NCI-H1436 (cell line): ENCODE measurements around the gene CCL27.
A peak's percentile ranks its signal among the peaks of the same experiment; 100 is the strongest.
"Not testable (repeated sequence)": the region's sequence is repeated elsewhere in the genome, so short reads cannot be mapped to it uniquely, and the experiment has no call there.

Experiments
- DNase-seq: peaks from one replicate; lab custom pipeline; 2025; lab: John Stamatoyannopoulos, UW

Gene CCL27

DNA sequence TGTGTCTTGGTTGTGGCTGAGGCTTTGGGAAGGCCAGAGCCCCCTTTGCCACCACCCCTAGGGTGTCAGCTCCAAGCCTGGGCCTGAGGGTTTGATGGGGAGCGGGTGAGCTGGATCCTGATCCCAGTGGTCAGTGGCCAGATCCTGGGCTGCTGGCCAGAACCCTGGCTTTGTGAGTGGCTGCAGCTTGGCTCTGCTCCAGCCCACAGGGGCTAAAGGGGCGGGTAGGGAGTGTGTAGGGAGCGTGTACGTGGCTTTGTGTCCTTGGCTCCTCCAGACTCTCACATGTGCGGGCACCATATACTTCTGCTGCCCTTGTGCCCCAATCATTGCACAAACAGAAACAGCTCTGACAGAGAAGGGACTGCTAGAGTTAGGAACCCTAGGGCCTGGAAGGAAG, 11.6 kb downstream of the CCL27 start:
- no peak for DNase-seq

DNA sequence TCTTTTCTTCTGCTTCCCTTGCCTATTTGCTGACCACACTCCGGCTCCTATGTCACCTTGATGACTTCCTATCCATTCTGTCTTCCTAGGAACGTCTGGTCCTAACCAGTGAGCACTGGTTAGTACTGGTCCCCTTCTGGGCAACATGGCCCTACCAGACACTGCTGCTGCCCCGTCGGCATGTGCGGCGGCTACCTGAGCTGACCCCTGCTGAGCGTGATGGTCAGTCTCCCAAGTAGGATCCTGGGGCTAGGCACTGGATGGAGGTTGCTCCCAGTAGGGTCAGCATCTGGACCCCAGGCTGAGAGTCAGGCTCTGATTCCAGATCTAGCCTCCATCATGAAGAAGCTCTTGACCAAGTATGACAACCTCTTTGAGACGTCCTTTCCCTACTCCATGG, 13.8 kb downstream of the CCL27 start:
- no peak for DNase-seq

DNA sequence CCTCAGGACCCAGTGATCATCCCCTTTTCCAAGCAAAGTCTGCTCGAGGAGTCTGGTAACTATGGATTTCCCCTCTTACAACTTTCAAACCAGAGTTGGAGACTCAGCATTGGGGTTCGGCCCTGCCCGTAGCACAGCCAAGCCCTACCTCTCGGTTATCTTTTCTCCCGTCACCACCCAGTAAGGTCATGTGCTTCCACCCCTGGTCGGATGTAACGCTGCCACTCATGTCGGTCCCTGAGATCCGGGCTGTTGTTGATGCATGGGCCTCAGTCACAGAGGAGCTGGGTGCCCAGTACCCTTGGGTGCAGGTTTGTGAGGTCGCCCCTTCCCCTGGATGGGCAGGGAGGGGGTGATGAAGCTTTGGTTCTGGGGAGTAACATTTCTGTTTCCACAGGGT, 14.8 kb downstream of the CCL27 start:
- no peak for DNase-seq

DNA sequence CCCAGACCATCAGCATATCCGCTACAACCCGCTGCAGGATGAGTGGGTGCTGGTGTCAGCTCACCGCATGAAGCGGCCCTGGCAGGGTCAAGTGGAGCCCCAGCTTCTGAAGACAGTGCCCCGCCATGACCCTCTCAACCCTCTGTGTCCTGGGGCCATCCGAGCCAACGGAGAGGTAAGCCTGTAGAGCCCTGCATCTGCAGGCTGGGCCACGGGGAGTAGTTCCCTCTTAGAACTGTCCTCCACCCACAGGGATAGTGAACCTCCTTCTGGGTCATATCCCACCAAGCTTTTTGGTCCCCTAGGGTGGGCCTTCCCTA, 15.4 kb downstream of the CCL27 start:
- DNase-seq, result no peak

DNA sequence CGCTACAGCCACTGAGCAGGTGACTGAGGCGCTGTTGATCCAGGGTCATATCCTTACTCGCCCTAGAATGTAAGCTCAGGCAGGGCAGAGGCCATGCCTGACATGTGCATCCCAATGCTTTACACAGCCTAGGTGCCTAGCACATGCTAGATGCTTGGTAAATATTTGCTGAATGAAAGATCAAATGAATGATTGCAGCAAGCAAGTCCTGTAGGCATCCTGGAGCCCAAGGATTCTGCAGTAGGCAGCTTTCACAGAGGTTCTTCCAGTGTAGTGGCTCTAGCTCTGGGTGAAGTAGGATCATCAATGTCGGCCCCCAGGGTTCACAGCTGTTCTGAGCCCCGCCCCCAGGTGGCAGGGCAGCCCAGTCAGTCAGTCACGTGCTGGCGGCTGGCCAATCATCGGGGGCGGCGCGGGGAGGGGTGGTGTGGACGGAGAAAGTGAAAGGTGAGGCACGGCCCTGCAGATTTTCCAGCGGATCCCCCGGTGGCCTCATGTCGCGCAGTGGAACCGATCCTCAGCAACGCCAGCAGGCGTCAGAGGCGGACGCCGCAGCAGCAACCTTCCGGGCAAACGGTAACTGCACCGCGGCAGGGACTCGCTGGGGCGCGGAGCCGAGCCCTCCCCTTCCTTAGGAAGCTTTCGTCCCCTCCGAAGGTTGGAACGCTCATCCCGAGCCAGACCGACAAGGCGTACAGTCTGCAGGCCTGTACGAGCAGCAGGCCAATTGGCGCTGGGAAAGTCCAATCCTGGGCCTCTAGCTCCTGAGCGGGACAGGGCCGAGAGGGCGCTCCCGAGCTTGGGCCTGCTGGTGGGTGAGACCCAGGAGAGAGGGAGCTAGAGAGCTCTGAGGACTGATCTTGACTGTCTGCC, 16.0 kb downstream of the CCL27 start, which contains the start of gene GALT:
Gene GALT (plus strand): TSS at position 465 of the 873 bp plus-strand sequence. CDS start 30 bp downstream, at position 495.
- peak; percentile 88 for DNase-seq

DNA sequence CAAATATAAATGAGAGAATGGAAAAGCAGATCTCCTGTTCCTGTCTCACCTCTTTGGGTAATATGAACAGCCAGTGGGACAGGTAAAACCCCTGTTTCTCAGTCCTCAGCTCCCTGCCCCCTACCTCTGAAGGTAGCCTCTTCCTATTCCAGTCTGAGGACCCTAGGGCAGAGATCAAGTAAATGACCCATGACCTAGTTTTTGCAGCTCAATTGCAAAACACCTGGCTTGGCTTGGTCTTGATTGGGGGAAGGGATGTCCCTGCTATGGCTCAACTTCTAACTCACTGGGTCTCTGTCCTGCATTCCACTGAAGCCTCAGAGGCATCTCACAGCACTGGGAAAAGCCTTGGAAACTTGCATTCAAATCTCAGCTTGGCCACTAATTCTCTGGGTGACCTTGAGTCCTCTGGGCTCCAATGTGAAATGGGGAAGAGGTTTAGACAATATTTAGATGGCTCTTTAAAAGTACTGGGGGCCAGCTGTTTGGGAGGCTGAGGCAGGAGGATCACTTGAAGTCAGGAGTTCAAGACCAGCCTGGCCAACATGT, 17.6 kb downstream of the CCL27 start:
- DNase-seq, result no peak

DNA sequence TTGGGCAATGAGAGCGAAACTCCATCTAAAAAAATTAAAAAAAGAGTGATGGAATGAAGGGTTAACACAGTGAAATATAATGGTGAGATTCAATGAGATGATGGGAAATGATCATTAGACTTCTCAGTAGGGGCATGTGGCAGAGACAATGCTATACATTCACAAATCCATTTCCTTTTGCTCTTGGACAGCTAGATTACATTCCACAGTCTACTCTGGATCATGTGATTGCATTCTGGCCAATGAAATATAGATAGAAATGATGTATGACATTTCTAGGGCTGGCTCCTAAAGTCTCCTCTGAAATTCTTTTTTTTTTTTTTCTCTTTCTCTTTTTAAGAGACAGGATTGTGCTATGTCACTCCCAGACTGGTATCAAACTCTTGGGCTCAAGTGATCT, 19.8 kb downstream of the CCL27 start:
- no peak for DNase-seq

DNA sequence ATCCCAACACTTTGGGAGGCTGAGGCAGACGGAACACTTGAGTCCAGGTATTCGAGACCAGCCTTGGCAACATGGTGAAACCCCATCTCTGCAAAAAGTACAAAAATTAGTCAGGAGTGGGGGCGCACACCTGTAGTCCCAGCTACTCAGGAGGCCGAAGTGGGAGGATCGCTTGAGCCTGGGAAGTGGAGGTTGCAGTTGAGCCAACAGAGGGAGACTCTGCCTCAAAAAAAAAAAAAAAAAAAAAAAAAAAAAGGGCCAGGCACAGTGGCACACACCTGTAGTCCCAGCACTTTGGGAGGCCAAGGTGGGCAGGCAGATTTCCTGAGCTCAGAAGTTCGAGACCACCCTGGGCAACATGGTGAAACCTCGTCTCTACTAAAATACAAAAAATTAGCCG, 23.1 kb downstream of the CCL27 start:
- not testable (repeated sequence) for DNase-seq

DNA sequence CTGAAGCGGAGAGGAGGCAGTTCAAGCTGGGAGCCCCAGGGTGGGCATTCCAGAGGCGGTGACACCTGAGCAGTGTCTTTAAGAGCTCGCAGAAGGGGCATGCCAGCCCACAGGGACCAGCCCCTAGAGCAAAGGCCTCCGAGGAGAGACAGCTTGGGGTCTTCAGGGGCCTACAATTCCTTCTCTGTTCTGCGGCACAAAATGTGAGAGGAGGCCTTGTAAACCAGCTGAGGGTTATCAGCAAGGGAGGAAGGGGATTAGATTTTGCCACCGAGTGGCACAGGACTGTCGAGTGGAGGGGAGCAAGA, 24.4 kb downstream of the CCL27 start:
- DNase-seq, result no peak

DNA sequence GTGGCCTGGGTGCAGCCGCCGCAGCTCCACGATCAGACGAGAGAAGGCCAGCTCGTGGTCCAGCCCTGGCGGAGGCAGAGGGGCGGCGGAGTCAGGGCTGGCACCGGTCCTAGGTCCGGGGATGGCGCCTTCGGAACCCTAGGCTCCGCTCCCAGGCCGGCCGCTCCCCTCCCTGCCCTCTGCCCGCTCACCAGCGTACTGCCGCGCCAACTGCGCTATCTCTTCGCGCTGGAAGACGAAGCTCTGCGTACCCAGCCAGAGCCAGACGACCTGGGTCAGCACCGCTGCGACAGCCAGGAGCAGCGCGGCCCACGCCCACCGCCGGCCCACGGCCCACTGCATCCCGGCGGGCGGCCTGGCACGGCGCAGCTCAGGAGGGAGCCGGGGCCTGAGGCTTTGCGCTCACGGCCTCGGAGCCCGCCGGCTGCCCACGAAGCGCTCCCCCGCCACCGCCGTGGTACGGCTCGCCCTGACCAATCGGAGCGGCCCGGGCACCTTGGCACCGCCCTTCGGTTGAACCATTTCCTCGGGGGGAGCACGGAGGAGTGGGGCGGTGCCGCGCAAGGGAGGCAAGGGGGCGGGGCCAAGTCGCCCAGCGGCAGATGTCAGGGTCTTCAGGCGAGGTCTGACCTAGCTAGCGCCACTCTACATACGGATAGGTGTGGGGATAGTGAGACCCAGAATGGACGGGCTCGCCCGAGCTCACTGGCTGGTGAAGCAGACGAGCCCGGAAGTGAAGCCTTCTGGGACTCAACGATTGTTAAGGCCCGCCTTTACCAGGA, 24.9 kb downstream of the CCL27 start, which contains the start of gene SIGMAR1:
Gene SIGMAR1 (minus strand): TSS at position 432 of the 782 bp plus-strand sequence. CDS start 90 bp downstream, at position 342.
- DNase-seq, result peak; percentile 89

DNA sequence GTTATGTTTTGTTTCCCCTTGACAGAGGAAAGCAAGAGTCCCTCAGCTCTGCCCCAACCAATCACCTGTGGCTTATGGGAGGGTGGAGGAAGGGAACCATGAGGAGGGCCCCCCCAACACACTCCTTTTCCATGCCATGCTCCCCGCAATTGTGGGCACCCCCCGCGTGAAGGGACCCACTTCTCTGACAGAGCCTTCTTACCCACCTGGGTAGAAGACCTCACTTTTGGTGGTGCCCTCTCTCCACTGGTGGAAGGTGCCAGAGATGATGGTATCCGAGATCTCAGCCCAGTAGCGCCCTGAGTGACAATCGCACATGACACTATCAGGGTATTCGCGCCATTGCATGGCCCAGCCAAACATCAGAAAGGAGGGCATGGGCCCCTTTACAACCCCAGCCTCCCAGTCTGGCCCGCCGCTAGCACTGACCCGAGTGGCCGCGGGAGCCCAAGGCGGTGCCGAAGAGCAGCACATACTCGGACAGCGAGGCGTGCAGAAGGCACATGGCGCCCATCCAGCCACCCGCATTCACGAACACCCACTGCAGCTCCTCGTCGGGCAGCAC, 25.6 kb downstream of the CCL27 start:
- DNase-seq, result no peak

DNA sequence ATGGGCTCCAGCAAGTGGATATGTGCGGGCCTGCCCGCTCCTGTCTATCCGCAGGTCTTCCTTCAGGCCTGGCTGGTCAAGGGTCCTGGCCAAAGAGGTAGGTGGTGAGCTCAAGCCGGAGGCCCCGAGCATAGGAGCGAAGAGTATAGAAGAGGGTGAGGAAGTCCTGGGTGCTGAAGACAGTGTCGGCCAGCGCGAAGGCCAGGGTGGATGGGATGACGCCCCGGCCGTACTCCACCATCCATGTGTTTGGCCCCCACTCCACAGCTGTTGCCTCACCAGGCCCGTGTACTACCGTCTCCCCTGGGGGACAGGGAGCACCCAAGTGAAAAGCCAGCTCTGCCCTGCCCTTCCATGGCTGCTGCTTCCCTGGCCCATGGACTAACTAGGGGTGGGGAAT, 26.9 kb downstream of the CCL27 start:
- DNase-seq, result no peak

DNA sequence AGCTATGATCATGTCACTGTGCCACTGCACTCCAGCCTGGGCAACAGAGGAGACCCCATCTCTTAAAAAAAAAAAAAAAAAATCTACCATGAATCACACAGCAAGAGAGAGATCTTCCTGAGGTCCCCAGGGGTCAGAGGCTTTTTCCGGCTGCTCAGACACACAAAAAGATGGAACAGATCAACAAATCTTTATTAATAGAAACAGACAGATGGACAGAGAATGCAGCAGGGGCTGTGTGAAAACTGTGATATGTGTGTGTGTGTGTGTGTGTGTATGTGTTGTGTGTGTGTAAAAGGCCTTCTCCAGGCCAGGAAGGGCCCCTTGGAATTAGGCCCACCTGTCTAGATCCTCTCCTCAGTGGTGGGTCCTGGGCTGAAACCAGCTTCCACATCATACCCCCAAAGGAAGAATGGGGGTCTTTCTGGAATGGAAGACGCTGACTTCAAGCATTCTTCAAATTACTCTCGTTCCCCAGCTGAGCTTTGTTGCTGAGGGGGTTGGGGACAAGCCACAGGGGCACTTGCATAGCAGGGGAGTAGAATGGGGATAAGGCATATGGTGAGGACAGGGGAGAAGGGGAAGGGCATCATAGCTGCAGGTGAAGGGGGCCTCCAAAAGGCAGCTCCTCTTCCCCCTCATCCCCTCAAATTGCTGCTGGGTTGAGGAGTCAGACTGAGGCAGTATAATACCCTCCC, 27.8 kb downstream of the CCL27 start:
- no peak for DNase-seq

DNA sequence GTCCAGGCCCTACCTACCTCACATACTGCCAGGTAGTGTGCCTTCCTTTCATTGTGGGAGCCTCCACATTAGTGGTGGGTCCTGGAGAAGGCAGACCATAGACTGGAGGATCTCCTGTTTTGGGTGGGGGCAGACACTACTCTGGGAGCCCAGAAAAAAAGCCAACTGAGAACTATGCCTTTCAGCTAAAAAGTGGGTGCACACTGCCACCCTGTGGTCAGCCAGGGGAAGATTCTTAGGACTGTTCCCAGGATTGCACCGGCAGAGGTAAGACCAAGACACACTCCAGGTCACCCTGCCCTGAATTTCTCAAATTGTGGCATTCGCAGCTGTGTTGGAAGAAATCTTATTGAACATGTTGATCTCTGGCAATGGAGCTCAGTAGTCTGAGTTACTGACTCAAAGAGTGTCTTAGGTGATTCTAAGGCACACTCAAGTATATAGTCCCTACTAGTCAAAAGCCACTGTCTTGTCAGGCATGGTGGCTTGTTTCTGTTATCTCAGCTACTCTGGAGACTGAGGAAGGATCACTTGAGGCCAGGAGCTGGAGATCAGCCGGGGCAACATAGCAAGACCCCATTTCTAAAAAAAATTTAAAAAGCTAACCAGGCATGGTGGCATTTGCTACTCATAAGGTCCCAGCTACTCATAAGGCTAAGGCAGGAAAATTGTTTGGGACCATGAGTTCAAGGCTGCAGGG, 28.5 kb downstream of the CCL27 start:
- DNase-seq, result peak; percentile 36

DNA sequence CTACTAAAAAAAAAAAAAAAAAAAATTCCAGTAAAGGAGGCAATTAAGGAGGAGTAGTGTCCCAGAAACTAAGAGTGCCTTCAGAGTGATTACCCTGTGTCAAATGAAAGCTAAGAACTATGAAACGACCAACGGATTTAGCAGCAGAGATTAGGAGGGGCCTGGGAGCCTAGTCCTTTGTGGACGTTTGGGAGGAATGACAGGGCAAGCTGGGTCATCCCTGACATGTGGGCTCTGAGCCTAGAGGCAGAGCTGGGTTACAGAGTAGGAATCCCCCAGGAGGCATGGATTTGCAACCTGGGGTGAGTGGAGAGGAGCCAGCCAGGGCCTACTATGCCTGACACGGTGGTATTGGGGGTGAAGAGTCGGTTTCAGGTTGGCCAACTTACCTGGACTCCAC, 29.3 kb downstream of the CCL27 start:
- no peak for DNase-seq

DNA sequence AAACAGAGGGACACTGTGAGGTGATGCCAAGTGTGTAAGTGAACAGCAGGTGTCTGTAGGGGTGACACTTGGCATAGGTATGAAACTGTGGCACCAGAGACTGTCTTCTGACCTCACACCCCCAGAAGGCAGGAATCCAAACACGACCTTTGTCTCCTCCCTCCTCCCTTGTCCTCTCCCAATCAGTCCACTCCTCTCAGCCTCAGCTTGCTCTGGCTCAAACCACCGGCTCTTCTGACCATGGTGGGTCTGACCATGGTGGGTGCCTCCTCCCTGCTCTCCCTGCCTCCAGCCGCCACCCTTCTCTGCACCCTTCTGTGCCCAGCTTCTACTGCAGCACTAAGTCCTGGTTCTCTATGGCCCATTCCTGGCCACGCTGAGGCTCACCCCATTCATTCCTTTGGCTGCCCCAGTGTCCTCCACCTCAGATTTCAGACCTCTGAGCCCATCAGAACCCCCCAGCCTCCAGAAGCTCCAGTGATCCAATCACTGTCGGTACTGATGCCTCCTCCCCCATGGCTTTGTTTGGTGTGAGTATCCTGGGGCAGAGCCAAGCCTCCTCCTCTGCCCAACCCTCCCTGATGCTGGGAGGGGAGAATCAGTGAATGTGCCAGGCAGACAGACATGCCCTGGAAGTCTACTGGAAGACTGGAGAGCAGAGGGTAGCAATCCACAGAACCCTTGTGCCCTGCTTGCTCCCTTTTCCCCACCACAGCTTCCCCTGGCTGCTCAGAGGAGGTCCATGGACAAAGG, 31.9 kb downstream of the CCL27 start:
- no peak for DNase-seq

DNA sequence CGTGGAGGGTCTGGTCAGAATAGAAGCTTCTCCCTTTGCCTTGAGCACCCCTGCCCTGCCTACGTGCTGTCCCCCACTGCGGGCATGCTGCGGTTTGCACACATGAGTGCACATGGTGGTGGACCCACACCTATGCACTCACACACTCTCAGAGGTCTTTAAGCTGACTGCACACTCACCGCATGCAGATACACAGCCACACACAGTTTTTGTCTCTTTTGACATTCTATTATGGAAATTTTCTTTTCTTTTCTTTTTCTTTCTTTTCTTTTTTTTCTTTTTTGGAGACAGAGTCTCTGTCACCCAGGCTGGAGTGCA, 33.0 kb downstream of the CCL27 start:
- no peak for DNase-seq

DNA sequence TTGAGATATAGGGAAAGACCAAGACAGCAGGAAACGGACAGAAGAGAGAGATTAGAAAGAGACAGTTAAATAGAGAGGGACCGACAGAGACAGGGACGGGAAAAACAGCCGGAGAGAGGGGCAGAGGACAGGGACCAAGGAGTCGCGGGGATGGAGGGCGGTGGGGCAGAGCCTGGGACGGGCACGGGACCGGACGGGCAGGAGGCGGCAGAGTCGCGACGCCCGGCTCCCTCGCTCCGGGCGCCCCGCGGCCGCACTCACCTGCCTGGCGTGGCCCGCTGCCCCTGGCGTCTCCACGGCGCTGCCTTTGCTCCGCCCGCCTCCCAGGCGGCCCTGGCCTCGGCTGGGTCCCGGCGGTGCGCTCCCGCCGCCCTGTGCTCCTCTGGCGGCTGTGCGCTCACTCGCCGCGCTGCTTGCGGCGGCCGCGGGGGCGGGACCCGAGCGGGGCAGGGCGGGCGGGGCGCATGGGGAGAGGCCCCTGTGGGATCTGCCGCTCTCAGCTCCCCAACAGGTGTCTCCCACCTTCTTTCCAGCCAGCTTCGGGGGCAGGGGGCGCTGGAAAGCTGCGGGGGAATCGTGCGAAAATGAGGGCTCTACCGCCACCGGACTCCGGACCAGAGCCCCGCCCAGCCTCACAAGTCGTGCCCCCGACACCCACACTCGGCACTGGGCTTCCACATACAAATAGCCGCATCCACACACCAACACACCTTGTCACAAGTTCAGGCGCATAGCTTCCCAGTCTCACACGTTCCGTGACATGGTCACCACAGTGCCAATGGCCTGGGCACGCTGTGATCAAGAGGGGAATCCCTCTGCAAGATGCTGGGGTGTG, 33.6 kb downstream of the CCL27 start, which contains the start of gene ARID3C:
Gene ARID3C (minus strand): TSS at position 411 of the 835 bp plus-strand sequence. CDS start 1,052 bp downstream, outside the sequence.
- DNase-seq, result peak; percentile 16

DNA sequence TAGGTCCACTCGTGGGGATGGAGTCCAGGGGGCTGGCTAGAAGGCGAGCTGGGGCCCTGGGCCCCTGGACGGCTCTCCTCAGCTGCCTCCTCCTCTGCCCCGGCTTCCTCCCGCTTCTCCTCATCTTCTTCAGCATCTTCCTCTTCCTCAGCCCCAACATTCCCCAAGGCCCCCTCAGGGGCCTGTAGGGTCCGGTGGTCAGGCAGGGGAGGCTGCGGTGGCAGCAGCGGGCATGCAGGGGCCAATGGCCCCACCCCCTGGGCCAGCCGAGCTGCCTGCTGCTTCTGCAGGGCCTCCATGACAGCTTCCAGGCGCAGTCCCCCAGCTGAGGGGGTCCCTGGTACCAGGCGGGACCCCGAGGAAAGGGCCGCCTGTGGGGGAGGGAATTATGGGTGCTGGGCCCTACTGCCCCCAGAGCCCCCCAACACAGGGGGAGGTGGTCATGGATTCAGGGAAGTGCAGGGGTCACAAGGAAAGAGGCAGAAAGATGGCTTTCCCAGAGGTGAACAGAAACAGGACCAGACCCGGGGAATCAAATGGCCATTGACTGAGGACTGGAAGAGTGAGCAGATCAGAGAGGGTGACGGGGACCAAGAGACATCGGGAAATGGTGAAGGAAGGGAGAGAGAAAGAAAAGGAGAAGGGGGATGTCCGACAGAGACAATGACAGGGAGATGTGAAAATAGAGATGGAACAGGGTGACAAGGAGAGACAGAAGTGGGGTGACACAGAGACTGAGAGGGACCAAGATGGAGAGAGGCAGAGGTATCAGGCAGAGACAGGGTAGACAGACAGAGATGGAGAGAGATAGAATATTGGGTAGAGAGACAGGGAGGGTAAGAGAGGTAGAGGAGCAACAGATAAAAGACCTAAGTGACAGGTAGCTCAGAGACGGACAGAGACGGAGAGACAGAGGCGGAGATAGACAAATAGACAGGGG, 34.5 kb downstream of the CCL27 start:
- DNase-seq, result no peak
